GM19397 (cell line): ENCODE data around the gene CD27.
"Not testable (repeated sequence)": the region's sequence is repeated elsewhere in the genome, so short reads cannot be mapped to it uniquely, and the experiment has no call there.

Source experiments
- ATAC-seq: cut with Tn5 transposase; IDR thresholded peaks from one replicate; pipeline ENCODE4 v1.9.1; 2021; ENCODE audit warnings: mild to moderate bottlenecking, moderate library complexity; ENCODE audit not compliant: unreplicated experiment

The CD27 gene

GRCh38 chr12:6444704-6445688 lies at the start of gene CD27:
Gene CD27, plus strand, starts transcription at chr12:6444955. Its CDS starts 141 bp downstream, at chr12:6445096.
- ATAC-seq: no peak

- no peak for ATAC-seq
Observed at GRCh38 chr12:6396031-6396430, 48.7 kb upstream of the CD27 start.

- ATAC-seq: no peak
Observed at GRCh38 chr12:6399884-6400644, 44.7 kb upstream of the CD27 start.

- no peak for ATAC-seq
Observed at GRCh38 chr12:6404390-6404789, 40.4 kb upstream of the CD27 start.

- ATAC-seq: no peak
Observed at GRCh38 chr12:6405963-6406362, 38.8 kb upstream of the CD27 start.

- ATAC-seq: no peak
Observed at GRCh38 chr12:6407236-6407954, 37.4 kb upstream of the CD27 start.

GRCh38 chr12:6416596-6416995 lies 28.2 kb upstream of the CD27 start:
- ATAC-seq: no peak

- ATAC-seq: no peak
Observed at GRCh38 chr12:6418796-6419195, 26.0 kb upstream of the CD27 start.

GRCh38 chr12:6420364-6420763 lies 24.4 kb upstream of the CD27 start:
- ATAC-seq: no peak

- no peak for ATAC-seq
Observed at GRCh38 chr12:6423267-6424007, 21.3 kb upstream of the CD27 start.

- ATAC-seq: no peak
Observed at GRCh38 chr12:6424008-6424347, 20.8 kb upstream of the CD27 start.

- ATAC-seq: no peak
Observed at GRCh38 chr12:6424866-6425265, 19.9 kb upstream of the CD27 start.

- no peak for ATAC-seq
Observed at GRCh38 chr12:6425590-6426531, 18.9 kb upstream of the CD27 start.

GRCh38 chr12:6426882-6427671 lies 17.7 kb upstream of the CD27 start:
- ATAC-seq: peak; percentile 57

GRCh38 chr12:6427796-6428195 lies 17.0 kb upstream of the CD27 start:
- ATAC-seq: not testable (repeated sequence)

GRCh38 chr12:6428326-6428725 lies 16.4 kb upstream of the CD27 start:
- ATAC-seq: no peak

GRCh38 chr12:6430124-6430989 lies 14.4 kb upstream of the CD27 start:
- no peak for ATAC-seq

- no peak for ATAC-seq
Observed at GRCh38 chr12:6432991-6433390, 11.8 kb upstream of the CD27 start.
